Caco-2 (cell line): ENCODE results near the gene TINCR. TPM values are rescaled to one million over a fixed set of nuclear protein-coding genes. Genes with fewer than 3 reads are reported as not detected.
A peak's percentile ranks its signal among the peaks of the same experiment; 100 is the strongest.

Experiments used
- BruUV-seq: library from RNA; stranded (reverse); fragments of 400-500 nt; replicated peaks from 2 replicates; lab custom pipeline; 2021; lab: Mats Ljungman, UMichigan
- CTCF ChIA-PET: fragments of 300-600 bp; sonication (Branson Sonifier 250); formaldehyde crosslinking; loops from one replicate; lab custom pipeline; 2022; ENCODE audit warnings: antibody characterized with exemption; lab: Charles Lee
- POLR2A ChIA-PET: fragments of 300-600 bp; sonication (Branson Sonifier 250); formaldehyde crosslinking; loops from one replicate; lab custom pipeline; 2022; ENCODE audit warnings: antibody characterized with exemption; lab: Charles Lee
- DNase-seq, 2 experiments: peaks; one replicate each; pipeline versions ENCODE4 v3.0.0 to v3.0.0-alpha.2; 2020 to 2022
- H3K27me3 ChIP-seq: replicated peaks from 2 replicates; pipeline ENCODE4 v1.6.0; 2011; ENCODE audit warnings: low read length; ENCODE audit not compliant: control insufficient read depth, insufficient read depth
- H3K36me3 ChIP-seq: 2 replicates; pipeline ENCODE4 v1.5.1; 2011; ENCODE audit warnings: low read length; ENCODE audit not compliant: control insufficient read depth, insufficient read depth
- H3K4me1 ChIP-seq: fragments of 250-450 bp; sonication (Bioruptor Pico); 2 replicates; pipeline ENCODE4 v1.5.1; 2020; ENCODE audit warnings: mild to moderate bottlenecking
- H3K4me3 ChIP-seq: 2 replicates; pipeline ENCODE4 v1.5.1; 2011; ENCODE audit warnings: low read depth, mild to moderate bottlenecking, control low read depth, low read length
- H3K9me3 ChIP-seq: fragments of 250-450 bp; sonication (Bioruptor Pico); 2 replicates; pipeline ENCODE4 v1.5.1; 2020; ENCODE audit warnings: mild to moderate bottlenecking, moderate library complexity
- H3K27ac Mint-ChIP-seq: one replicate; pipeline ENCODE4 v1.8.0; 2022; ENCODE audit warnings: mixed read lengths; ENCODE audit not compliant: unreplicated experiment
- H3K27me3 Mint-ChIP-seq: one replicate; pipeline ENCODE4 v1.8.0; 2022; ENCODE audit warnings: mixed read lengths; ENCODE audit not compliant: insufficient read depth, unreplicated experiment
- H3K36me3 Mint-ChIP-seq: one replicate; pipeline ENCODE4 v1.8.0; 2022; ENCODE audit warnings: mild to moderate bottlenecking, mixed read lengths; ENCODE audit not compliant: insufficient read depth, unreplicated experiment
- H3K4me1 Mint-ChIP-seq: one replicate; pipeline ENCODE4 v1.8.0; 2022; ENCODE audit warnings: low read depth, mixed read lengths; ENCODE audit not compliant: unreplicated experiment
- H3K4me3 Mint-ChIP-seq: one replicate; pipeline ENCODE4 v1.8.0; 2022; ENCODE audit warnings: mild to moderate bottlenecking, moderate library complexity, mixed read lengths; ENCODE audit not compliant: unreplicated experiment
- H3K9me3 Mint-ChIP-seq: one replicate; pipeline ENCODE4 v1.8.0; 2022; ENCODE audit warnings: mixed read lengths; ENCODE audit not compliant: unreplicated experiment
- CTCF ChIP-seq, 2 experiments: fragments of 200-600 bp in 1 of 2; IDR thresholded peaks; 1 replicate in 1 of 2; 2 replicates in 1 of 2; pipeline versions ENCODE4 v1.5.1 to v1.8.0; 2011 to 2022; ENCODE audit warnings: antibody characterized with exemption in 1 of 2, control low read depth in 1 of 2, inconsistent platforms in 1 of 2, low read depth in 1 of 2, low read length in 1 of 2, mild to moderate bottlenecking in 1 of 2, moderate library complexity in 1 of 2; ENCODE audit not compliant: insufficient read depth in 1 of 2, severe bottlenecking in 1 of 2, unreplicated experiment in 1 of 2
- intact Hi-C: fragments of 100-400 bp; cut with micrococcal nuclease; formaldehyde crosslinking; loops from one replicate; pipeline ENCODE4 v1.10.0; 2022; ENCODE audit not compliant: unreplicated experiment
- total RNA-seq: library from RNA; stranded (reverse); gene quantifications from 2 replicates; pipeline ENCODE4 v1.2.3, GENCODE V29; 2022

TINCR gene
- total RNA-seq, 1 experiment from 2014 or later, result 3.8 TPM

GRCh38 chr19:5608291-5608690, 40.5 kb upstream of the TINCR start:
- Histone ChIP-seq H3K4me3 (no peak overlapping the region), H3K36me3 (no peaks in the 10 kb centered on the region), H3K4me1 (no peaks in the 10 kb centered on the region), H3K9me3 (no peaks in the 10 kb centered on the region), H3K27me3 (no peaks in the 10 kb centered on the region)
- no peaks in the 10 kb centered on the region for H3K4me1 Mint-ChIP-seq
- H3K9me3 Mint-ChIP-seq, result no peaks in the 10 kb centered on the region
- POLR2A ChIA-PET, result no interaction called here
- no peak overlapping the region for H3K4me3 Mint-ChIP-seq
- no peak overlapping the region for H3K27ac Mint-ChIP-seq
- BruUV-seq, result no TSS peak
- no peak for DNase-seq
- peaks cover 82% of the 10 kb centered on the region for H3K36me3 Mint-ChIP-seq
- intact Hi-C loops, result no loop called here
- CTCF ChIA-PET, result no interaction called here
- no peaks in the 10 kb centered on the region for H3K27me3 Mint-ChIP-seq
- TF ChIP-seq CTCF (IDR thresholded peaks at IDR 0.05; ENCODE audit: insufficient read depth in 1 of 2, low read depth in 1 of 2, low read length in 1 of 2, severe bottlenecking in 1 of 2, unreplicated experiment in 1 of 2), result no peak

- BruUV-seq, result no TSS peak
- H3K9me3 Mint-ChIP-seq, result no peaks in the 10 kb centered on the region
- H3K36me3 ChIP-seq, result no peaks in the 10 kb centered on the region
Observed at GRCh38 chr19:5607318-5608275, 39.8 kb upstream of the TINCR start.

GRCh38 chr19:5605362-5605761, 37.6 kb upstream of the TINCR start:
- Mint-ChIP-seq H3K27ac (peak overlapping the region; percentile 40), H3K36me3 (peaks cover 85% of the 10 kb centered on the region), H3K27me3 (no peaks in the 10 kb centered on the region), H3K4me3 (no peak overlapping the region), H3K4me1 (no peaks in the 10 kb centered on the region), H3K9me3 (no peaks in the 10 kb centered on the region)
- ChIA-PET CTCF (no interaction called here), POLR2A (interaction anchor here (0.6 kb wide), 1 partner anchor 9 kb away, joined by 6 read pairs; no protein-coding TSS in a partner anchor)
- BruUV-seq, result no TSS peak
- intact Hi-C loops, result no loop called here
- Histone ChIP-seq H3K36me3 (no peaks in the 10 kb centered on the region; the same call in 1 of the 2 replicates), H3K4me3 (no peak overlapping the region), H3K27me3 (no peaks in the 10 kb centered on the region), H3K4me1 (no peaks in the 10 kb centered on the region), H3K9me3 (no peaks in the 10 kb centered on the region)
- DNase-seq, result no peak
- no peak for TF ChIP-seq CTCF (IDR thresholded peaks at IDR 0.05; ENCODE audit: insufficient read depth in 1 of 2, low read depth in 1 of 2, low read length in 1 of 2, severe bottlenecking in 1 of 2, unreplicated experiment in 1 of 2)

More at GRCh38 chr19:5607318-5608275, 39.8 kb upstream of the TINCR start:
- no peaks in the 10 kb centered on the region for H3K27me3 ChIP-seq
- H3K4me1 Mint-ChIP-seq, result no peaks in the 10 kb centered on the region
- no peak overlapping the region for H3K4me3 Mint-ChIP-seq
- H3K4me1 ChIP-seq, result no peaks in the 10 kb centered on the region
- H3K27me3 Mint-ChIP-seq, result no peaks in the 10 kb centered on the region
- no peaks in the 10 kb centered on the region for H3K9me3 ChIP-seq
- no peak overlapping the region for H3K27ac Mint-ChIP-seq
- ChIA-PET CTCF (no interaction called here), POLR2A (no interaction called here)
- TF ChIP-seq CTCF (IDR thresholded peaks at IDR 0.05; ENCODE audit: insufficient read depth in 1 of 2, low read depth in 1 of 2, low read length in 1 of 2, severe bottlenecking in 1 of 2, unreplicated experiment in 1 of 2), result no peak
- DNase-seq, result no peak
- H3K4me3 ChIP-seq, result no peak overlapping the region
- peaks cover 82% of the 10 kb centered on the region for H3K36me3 Mint-ChIP-seq
- intact Hi-C loops, result no loop called here
